Mammary epithelial cell (primary cell): Measurements from ENCODE around the gene PDXDC1.
"Not testable (repeated sequence)": the region's sequence is repeated elsewhere in the genome, so short reads cannot be mapped to it uniquely, and the experiment has no call there.

Experiments used
- CTCF ChIP-seq, 2 donors: IDR thresholded peaks in 1 of 2; conservative IDR thresholded peaks in 1 of 2; 2 replicates each; pipeline ENCODE4 v1.5.1; 2011 to 2012; ENCODE audit warnings: inconsistent platforms in 2 of 2, low read length in 2 of 2, mild to moderate bottlenecking in 2 of 2, control low read depth in 1 of 2, low read depth in 1 of 2; ENCODE audit not compliant: insufficient read depth in 1 of 2; ENCODE audit errors: extremely low read depth in 1 of 2
- EZH2 ChIP-seq: IDR thresholded peaks from 2 replicates; pipeline ENCODE4 v1.6.1; 2012; ENCODE audit warnings: low read length, inconsistent platforms, borderline replicate concordance

DNA sequence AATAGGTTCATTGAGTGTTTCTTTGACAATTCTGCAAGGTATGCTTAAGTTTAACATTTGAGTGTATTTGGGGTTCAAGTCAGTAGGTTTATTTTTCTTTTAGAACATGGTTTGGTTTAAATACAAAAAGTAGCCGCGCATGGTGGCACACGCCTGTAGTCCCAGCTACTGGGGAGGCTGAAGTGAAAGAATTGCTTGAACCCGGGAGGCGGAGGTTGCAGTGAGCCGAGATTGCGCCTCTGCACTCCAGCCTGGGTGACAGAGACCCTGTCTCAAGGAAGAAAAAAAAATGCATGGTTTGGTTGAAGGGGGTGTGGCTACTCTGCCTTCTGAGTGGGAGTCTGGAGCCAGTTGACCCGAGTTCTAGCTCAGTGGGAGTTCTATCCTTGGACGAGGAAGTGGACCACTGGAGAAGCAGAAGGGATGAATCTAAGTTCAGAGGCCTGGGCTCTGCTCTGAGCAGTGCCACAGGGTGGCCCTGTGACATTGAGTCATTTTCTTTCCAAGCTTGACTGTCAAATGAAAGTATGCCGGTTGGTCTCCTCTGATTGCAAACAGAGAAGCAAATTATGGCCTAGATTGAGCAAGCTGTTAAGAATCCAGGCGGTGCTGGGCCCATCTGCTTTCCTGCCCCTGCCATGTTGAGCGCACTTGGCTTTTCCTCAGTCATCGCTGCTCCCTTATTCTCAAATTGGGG lies 48.7 kb downstream of the PDXDC1 start:
- not testable (repeated sequence) for TF ChIP-seq CTCF (conservative IDR thresholded peaks at IDR 0.05 in 1 of 2, IDR thresholded peaks at IDR 0.05 in 1 of 2; ENCODE audit: extremely low read depth in 1 of 2, insufficient read depth in 1 of 2, low read depth in 1 of 2, low read length in 2 of 2); EZH2
